ENCODE data around the gene NTN3.

Gene NTN3

DNA sequence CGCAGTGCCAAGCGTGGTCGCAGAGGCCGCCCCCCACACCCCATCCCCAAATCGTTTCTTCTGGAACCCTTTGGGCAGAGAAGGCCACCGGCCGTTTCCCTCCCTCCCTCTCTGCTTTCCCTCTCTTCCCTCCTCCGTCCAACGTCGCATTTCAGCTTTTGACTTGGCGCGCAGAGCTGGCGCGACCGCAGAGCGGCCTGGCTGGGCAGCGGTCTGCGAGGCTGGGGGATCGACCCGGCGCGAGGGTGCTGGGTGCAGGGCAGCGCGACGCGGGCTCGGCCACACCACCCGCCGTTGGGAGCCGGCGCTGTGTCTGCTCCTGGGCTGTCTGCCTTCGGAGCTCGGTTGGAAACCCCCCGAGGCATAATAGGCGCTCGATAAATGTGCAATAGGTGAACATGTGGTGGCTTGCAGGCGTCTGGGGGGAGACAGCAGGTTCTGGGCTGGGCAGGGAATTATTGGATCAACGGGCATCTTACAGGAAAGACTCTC, 2.8 kb upstream of the NTN3 start:
- TF ChIP-seq ZFX (IDR thresholded peaks at IDR 0.05; ENCODE audit: borderline replicate concordance), result no peak
- TF ChIP-seq, protein P1, sequence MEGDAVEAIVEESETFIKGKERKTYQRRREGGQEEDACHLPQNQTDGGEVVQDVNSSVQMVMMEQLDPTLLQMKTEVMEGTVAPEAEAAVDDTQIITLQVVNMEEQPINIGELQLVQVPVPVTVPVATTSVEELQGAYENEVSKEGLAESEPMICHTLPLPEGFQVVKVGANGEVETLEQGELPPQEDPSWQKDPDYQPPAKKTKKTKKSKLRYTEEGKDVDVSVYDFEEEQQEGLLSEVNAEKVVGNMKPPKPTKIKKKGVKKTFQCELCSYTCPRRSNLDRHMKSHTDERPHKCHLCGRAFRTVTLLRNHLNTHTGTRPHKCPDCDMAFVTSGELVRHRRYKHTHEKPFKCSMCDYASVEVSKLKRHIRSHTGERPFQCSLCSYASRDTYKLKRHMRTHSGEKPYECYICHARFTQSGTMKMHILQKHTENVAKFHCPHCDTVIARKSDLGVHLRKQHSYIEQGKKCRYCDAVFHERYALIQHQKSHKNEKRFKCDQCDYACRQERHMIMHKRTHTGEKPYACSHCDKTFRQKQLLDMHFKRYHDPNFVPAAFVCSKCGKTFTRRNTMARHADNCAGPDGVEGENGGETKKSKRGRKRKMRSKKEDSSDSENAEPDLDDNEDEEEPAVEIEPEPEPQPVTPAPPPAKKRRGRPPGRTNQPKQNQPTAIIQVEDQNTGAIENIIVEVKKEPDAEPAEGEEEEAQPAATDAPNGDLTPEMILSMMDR (IDR thresholded peaks at IDR 0.05), result no peak
- peak overlapping the region; percentile 95 for H3K27ac ChIP-seq

DNA sequence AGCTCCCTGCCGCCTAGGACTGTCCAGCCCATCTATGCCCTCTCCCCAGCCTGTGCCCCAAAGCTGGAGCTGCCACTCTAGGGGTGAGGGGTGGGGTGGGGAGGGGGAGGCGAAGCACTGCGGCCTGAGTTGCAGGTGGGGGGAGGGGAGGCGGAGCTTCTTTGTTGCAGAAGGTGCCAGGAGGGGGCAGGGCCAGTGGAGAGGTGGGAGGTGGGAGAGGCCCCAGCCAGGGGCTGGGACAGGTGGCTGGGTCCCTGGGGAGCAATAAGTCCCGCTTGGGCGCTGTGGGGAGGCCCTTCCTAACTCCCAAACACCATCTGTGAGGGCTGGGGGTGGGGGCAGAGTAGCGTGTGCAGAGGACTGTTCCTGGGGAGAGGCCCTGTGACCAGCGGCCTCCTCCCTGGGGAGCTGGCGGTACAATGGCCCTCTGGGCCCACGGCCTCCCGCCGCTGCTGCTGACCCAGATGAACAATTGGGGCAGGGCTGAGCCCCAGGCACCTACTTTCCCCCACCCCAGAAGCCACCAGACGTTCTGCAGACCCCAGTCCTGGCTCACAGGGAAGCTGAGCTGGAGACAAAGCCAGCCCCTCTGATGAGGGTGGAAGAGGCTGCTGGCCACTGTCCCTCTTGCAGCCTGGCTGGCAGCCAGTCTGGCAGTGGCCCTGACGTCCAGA, 2.2 kb upstream of the NTN3 start:
- TF ChIP-seq, protein P1 (IDR thresholded peaks at IDR 0.05), result no peak
- TF ChIP-seq ZFX (IDR thresholded peaks at IDR 0.05; ENCODE audit: borderline replicate concordance), result no peak
- peak overlapping the region; percentile 95 for H3K27ac ChIP-seq

DNA sequence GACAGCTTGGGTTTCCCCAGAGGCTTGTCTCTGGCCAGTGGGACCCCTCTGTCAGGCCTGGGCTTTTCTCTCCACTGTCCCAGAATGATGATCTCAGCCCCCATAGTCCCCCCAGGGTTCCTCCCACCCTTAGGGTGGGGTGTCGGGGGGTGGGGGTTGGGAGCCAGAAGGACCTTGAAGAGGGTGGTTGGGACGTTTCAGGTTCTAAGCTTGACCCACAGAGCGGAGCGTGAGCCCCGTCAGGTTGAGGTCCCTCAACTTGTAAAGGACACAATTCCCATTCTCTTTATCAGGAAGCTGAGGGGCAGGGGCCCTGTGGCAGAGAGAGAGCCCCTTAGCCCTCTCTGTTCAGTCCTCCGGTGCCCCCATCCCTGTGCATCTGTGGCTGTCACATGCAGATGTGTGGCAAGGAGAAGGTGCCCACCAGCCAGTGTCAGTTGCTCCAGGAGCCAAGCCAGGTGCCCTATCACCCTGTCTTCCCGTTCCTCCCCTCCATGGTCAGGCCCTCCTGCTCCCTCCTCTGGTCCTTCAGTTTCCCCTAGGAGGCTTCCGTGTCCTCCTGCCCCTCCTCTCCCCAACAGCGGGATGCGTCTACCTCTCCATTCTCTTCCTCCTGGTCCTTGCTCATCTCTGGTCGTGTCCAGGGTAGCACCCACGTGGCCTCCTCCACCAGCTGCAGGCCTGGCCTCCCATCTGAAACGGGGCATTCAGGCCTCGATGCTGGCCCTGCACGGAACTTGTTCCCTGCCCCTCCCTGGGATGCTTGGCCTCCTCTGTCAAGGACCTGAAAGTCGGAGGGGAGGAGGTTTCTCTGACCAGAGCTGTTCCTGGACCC, 1.5 kb upstream of the NTN3 start:
- TF ChIP-seq, protein P1 (IDR thresholded peaks at IDR 0.05), result no peak
- no peak for TF ChIP-seq ZFX (IDR thresholded peaks at IDR 0.05; ENCODE audit: borderline replicate concordance)

DNA sequence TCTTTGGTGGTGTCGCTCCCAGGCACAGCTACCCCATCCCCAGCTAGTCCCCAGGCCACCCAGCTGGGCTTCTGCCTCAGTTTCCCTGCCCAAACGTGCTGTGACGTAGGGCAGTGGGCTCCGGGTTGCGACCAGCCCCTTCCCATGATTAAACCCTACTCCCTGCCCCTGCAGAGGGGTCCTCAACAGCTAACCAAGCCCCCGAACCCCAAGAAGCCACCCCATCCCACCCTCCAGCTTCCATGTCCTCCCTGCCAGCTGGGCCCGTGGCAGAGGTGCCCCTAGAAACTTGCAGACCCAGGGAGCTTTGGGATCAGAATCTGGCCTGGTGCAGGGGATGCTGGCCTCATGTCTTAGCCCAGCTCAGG, 879 bp upstream of the NTN3 start:
- H3K27ac ChIP-seq, result peak overlapping the region; percentile 95
- no peak for TF ChIP-seq ZFX (IDR thresholded peaks at IDR 0.05; ENCODE audit: borderline replicate concordance)
- TF ChIP-seq, protein P1 (IDR thresholded peaks at IDR 0.05), result no peak

More for the DNA sequence above, 1.5 kb upstream of the NTN3 start:
- H3K27ac ChIP-seq, result peak overlapping the region; percentile 95

DNA sequence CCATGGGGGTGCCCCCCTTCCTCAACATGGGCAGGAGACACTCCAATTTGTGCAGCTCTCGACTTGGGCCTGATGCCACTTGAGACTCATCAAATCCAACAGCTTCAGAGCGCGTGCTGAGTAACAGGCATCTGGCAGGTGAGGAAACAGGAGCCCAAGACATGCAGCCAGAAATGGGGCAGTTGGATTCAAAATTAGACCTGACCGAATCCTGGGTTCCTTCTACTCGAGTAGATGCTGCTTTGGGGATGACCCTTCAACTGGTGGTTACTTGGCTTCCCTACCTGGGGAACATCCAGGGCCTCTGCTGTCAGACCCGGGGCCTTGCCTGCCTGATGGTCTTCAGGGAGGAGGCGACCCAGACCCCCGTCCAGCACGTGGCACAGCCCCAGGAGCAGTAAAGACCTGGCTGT, 488 bp upstream of the NTN3 start:
- H3K27ac ChIP-seq, result peak overlapping the region; percentile 95
- no peak for TF ChIP-seq ZFX (IDR thresholded peaks at IDR 0.05; ENCODE audit: borderline replicate concordance)
- TF ChIP-seq, protein P1 (IDR thresholded peaks at IDR 0.05), result no peak

DNA sequence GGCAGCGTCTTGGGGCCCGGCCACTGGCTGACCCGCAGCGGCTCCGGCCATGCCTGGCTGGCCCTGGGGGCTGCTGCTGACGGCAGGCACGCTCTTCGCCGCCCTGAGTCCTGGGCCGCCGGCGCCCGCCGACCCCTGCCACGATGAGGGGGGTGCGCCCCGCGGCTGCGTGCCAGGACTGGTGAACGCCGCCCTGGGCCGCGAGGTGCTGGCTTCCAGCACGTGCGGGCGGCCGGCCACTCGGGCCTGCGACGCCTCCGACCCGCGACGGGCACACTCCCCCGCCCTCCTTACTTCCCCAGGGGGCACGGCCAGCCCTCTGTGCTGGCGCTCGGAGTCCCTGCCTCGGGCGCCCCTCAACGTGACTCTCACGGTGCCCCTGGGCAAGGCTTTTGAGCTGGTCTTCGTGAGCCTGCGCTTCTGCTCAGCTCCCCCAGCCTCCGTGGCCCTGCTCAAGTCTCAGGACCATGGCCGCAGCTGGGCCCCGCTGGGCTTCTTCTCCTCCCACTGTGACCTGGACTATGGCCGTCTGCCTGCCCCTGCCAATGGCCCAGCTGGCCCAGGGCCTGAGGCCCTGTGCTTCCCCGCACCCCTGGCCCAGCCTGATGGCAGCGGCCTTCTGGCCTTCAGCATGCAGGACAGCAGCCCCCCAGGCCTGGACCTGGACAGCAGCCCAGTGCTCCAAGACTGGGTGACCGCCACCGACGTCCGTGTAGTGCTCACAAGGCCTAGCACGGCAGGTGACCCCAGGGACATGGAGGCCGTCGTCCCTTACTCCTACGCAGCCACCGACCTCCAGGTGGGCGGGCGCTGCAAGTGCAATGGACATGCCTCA, 773 bp downstream of the NTN3 start:
- TF ChIP-seq, protein P1 (IDR thresholded peaks at IDR 0.05), result no peak
- TF ChIP-seq ZFX (IDR thresholded peaks at IDR 0.05; ENCODE audit: borderline replicate concordance), result no peak
- H3K27ac ChIP-seq, result peak overlapping the region; percentile 95

Measured in 22Rv1 (cell line).